ENCODE measurements around the gene CAV3. TPM values are rescaled to one million over a fixed set of nuclear protein-coding genes. Genes with fewer than 3 reads are reported as not detected.
A peak's percentile ranks its signal among the peaks of the same experiment; 100 is the strongest.
"Not testable (repeated sequence)": the region's sequence is repeated elsewhere in the genome, so short reads cannot be mapped to it uniquely, and the experiment has no call there.

The CAV3 gene
- total RNA-seq (2022), result not detected in 2 replicates
- Bru-seq, nascent RNA, result not detected
- BruChase-seq, experiment 1, labeled RNA remaining after a 2-hour chase, result not detected
- BruChase-seq, experiment 2, labeled RNA remaining after a 6-hour chase, result not detected
- long read RNA-seq, partial matches to known transcripts, result 0 of 1 reads
- long read RNA-seq, other reads (novel, unspliced or antisense), result 1 of 1 reads

DNA sequence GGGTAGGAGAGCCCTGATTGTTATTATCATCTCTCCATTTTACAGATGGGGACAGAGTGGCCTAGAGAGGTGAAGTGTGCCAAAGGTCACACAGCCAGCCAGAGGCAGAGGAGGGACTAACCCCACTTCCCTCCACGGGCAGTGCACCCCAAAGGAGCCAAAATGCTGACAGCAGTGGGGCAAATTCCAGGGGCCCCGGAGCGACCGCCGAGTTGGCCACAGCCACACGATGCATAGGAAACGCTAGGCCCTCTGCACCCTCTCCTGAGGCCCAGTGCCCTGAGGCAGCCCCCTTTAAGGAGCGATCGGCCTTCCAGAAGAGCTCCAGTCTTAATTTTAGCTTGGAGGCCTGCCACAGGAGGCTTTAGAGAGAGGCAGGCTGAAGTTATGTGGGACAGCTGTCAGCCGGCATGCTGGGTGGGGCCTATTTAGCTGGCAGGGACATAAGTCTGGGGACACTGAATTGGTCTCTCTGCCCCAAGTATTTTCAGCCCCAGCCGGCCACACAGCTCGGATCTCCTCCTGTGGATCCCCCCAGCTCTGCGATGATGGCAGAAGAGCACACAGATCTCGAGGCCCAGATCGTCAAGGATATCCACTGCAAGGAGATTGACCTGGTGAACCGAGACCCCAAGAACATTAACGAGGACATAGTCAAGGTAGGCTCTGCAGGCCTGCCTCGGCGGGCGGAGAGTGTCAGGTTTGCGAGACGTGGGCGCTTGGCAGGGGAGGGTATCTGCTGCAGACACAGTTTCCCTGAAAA lies at the start of gene CAV3:
CAV3 (plus strand) TSS at position 471 of the 763 bp plus-strand sequence; CDS start at position 546, 75 bp downstream.
- no peaks in the 10 kb centered on the region for H3K36me3 ChIP-seq (ENCODE audit: control insufficient read depth, insufficient read depth, low read length)
- no peak within 1 kb of the TSS for H3K4me3 ChIP-seq (ENCODE audit: low read depth, low read length)
- H3K9me3 ChIP-seq, result no peaks in the 10 kb centered on the region
- H3K27ac Mint-ChIP-seq (ENCODE audit: unreplicated experiment), result no peak within 1 kb of the TSS
- no peaks in the 10 kb centered on the region for H3K4me1 Mint-ChIP-seq (ENCODE audit: low read depth, unreplicated experiment)
- no peaks in the 10 kb centered on the region for H3K9me3 Mint-ChIP-seq (ENCODE audit: unreplicated experiment)
- no TSS peak for BruUV-seq (replicated peaks)
- H3K27me3 ChIP-seq (replicated peaks; ENCODE audit: control insufficient read depth, insufficient read depth, low read length), result no peaks in the 10 kb centered on the region
- TF ChIP-seq, protein P1, sequence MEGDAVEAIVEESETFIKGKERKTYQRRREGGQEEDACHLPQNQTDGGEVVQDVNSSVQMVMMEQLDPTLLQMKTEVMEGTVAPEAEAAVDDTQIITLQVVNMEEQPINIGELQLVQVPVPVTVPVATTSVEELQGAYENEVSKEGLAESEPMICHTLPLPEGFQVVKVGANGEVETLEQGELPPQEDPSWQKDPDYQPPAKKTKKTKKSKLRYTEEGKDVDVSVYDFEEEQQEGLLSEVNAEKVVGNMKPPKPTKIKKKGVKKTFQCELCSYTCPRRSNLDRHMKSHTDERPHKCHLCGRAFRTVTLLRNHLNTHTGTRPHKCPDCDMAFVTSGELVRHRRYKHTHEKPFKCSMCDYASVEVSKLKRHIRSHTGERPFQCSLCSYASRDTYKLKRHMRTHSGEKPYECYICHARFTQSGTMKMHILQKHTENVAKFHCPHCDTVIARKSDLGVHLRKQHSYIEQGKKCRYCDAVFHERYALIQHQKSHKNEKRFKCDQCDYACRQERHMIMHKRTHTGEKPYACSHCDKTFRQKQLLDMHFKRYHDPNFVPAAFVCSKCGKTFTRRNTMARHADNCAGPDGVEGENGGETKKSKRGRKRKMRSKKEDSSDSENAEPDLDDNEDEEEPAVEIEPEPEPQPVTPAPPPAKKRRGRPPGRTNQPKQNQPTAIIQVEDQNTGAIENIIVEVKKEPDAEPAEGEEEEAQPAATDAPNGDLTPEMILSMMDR (IDR thresholded peaks at IDR 0.05; ENCODE audit: insufficient read depth in 1 of 2, low read depth in 1 of 2, low read length in 1 of 2, severe bottlenecking in 1 of 2, unreplicated experiment in 1 of 2), result no peak
- DNase-seq, result peak in 1 of 2 experiments; percentile 17
- intact Hi-C loops (cut with micrococcal nuclease; ENCODE audit: unreplicated experiment), result no loop called here
- no peak within 1 kb of the TSS for H3K4me3 Mint-ChIP-seq (ENCODE audit: unreplicated experiment)
- ChIA-PET POLR2A (no interaction called here), CTCF (no interaction called here)
- no peaks in the 10 kb centered on the region for H3K36me3 Mint-ChIP-seq (ENCODE audit: insufficient read depth, unreplicated experiment)
- no peaks in the 10 kb centered on the region for H3K4me1 ChIP-seq
- no peaks in the 10 kb centered on the region for H3K27me3 Mint-ChIP-seq (ENCODE audit: insufficient read depth, unreplicated experiment)

DNA sequence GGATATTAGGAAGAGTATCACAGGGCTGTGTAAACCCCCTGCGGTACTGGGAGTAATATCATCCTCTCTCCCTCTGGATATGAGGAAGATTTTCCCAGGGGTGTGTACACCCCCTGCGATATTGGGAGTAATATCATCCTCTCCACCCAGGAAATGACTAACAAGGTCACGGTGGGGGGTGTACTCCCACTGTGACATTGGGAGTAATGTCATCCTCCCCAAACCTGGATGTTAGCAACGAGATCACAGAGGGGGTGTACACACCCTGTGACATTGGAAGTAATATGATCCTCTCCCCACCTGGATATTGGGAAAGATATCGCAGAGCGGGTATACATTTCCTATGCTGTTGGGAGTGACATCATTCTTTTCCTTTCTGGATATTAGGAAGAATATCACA lies 48.6 kb upstream of the CAV3 start:
- H3K36me3 ChIP-seq (ENCODE audit: control insufficient read depth, insufficient read depth, low read length); H3K4me1 Mint-ChIP-seq (ENCODE audit: low read depth, unreplicated experiment); H3K27me3 ChIP-seq (replicated peaks; ENCODE audit: control insufficient read depth, insufficient read depth, low read length); H3K4me3 ChIP-seq (ENCODE audit: low read depth, low read length); H3K27me3 Mint-ChIP-seq (ENCODE audit: insufficient read depth, unreplicated experiment); H3K4me1 ChIP-seq; BruUV-seq (replicated peaks); H3K27ac Mint-ChIP-seq (ENCODE audit: unreplicated experiment); CTCF ChIA-PET; H3K36me3 Mint-ChIP-seq (ENCODE audit: insufficient read depth, unreplicated experiment); DNase-seq; H3K9me3 ChIP-seq; H3K9me3 Mint-ChIP-seq (ENCODE audit: unreplicated experiment); H3K4me3 Mint-ChIP-seq (ENCODE audit: unreplicated experiment); POLR2A ChIA-PET: not testable (repeated sequence)
- intact Hi-C loops (cut with micrococcal nuclease; ENCODE audit: unreplicated experiment), result loop anchor here (5.0 kb wide), 1 partner anchor 82 kb away; the partner anchor contains the start of gene OXTR

DNA sequence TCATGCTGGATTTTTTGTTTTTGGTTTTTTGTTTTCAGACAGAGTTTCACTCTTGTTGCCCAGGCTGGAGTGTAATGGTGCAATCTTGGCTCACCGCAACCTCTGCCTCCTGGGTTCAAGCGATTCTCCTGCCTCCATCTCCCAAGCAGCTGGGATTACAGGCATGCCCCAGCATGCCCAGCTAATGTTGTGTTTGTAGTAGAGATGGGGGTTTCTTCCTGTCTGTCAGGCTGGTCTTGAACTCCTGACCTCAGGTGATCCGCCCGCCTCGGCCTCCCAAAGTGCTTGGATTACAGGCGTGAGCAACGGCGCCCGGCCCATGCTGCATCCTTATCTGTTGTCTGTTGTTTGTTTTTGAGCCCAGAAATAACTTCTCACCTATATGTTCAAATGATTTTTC lies 42.3 kb upstream of the CAV3 start:
- not testable (repeated sequence) for H3K27ac Mint-ChIP-seq (ENCODE audit: unreplicated experiment); DNase-seq; H3K9me3 Mint-ChIP-seq (ENCODE audit: unreplicated experiment)

DNA sequence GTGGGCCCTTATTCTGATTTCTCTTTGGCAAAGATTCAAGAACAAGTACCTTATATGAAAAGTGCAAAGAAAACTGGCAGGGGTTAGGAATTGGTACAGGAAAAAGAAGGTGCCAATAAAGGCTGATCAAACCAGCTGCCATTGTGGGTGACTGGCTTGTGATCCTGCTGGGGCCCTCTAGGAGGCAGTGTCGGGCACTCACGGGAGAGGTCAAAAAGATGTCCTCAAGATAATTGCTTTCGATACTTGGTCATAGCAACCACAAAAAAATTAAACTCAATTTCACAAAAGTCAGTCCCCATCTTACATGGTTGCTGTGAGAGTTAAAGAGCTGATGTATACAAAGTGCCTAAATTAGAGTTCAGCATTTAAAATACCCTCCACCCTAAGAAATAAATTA lies 31.0 kb upstream of the CAV3 start:
- CTCF ChIA-PET, result no interaction called here
- BruUV-seq (replicated peaks), result no TSS peak
- DNase-seq, result no peak
- TF ChIP-seq, protein P1 (IDR thresholded peaks at IDR 0.05; ENCODE audit: insufficient read depth in 1 of 2, low read depth in 1 of 2, low read length in 1 of 2, severe bottlenecking in 1 of 2, unreplicated experiment in 1 of 2), result peak; percentile 13 to 15
- Histone ChIP-seq H3K36me3 (ENCODE audit: control insufficient read depth, insufficient read depth, low read length) (no peaks in the 10 kb centered on the region), H3K27me3 (replicated peaks; ENCODE audit: control insufficient read depth, insufficient read depth, low read length) (no peaks in the 10 kb centered on the region), H3K9me3 (no peaks in the 10 kb centered on the region), H3K4me3 (ENCODE audit: low read depth, low read length) (no peak overlapping the region), H3K4me1 (no peaks in the 10 kb centered on the region)
- Mint-ChIP-seq H3K9me3 (ENCODE audit: unreplicated experiment) (no peaks in the 10 kb centered on the region), H3K4me3 (ENCODE audit: unreplicated experiment) (no peak overlapping the region), H3K4me1 (ENCODE audit: low read depth, unreplicated experiment) (no peaks in the 10 kb centered on the region), H3K36me3 (ENCODE audit: insufficient read depth, unreplicated experiment) (no peaks in the 10 kb centered on the region), H3K27ac (ENCODE audit: unreplicated experiment) (no peak overlapping the region), H3K27me3 (ENCODE audit: insufficient read depth, unreplicated experiment) (no peaks in the 10 kb centered on the region)
- intact Hi-C loops (cut with micrococcal nuclease; ENCODE audit: unreplicated experiment), result no loop called here
- POLR2A ChIA-PET, result no interaction called here

More for the DNA sequence above, 42.3 kb upstream of the CAV3 start:
- POLR2A ChIA-PET; H3K36me3 ChIP-seq (ENCODE audit: control insufficient read depth, insufficient read depth, low read length); H3K27me3 Mint-ChIP-seq (ENCODE audit: insufficient read depth, unreplicated experiment); H3K4me1 Mint-ChIP-seq (ENCODE audit: low read depth, unreplicated experiment); CTCF ChIA-PET; H3K9me3 ChIP-seq; H3K4me3 Mint-ChIP-seq (ENCODE audit: unreplicated experiment); H3K27me3 ChIP-seq (replicated peaks; ENCODE audit: control insufficient read depth, insufficient read depth, low read length); H3K4me1 ChIP-seq; H3K36me3 Mint-ChIP-seq (ENCODE audit: insufficient read depth, unreplicated experiment); BruUV-seq (replicated peaks); intact Hi-C loops (cut with micrococcal nuclease; ENCODE audit: unreplicated experiment); H3K4me3 ChIP-seq (ENCODE audit: low read depth, low read length): not testable (repeated sequence)

Data from Caco-2 (cell line).